Measurements from ENCODE around the gene TROAP.

GRCh38 chr12:49273726-49274395 lies 49.2 kb upstream of the TROAP start:
- no peak for TF ChIP-seq GATA2 (IDR thresholded peaks at IDR 0.05; ENCODE audit: low read depth, low read length)
- no peak for TF ChIP-seq GATA3 (IDR thresholded peaks at IDR 0.05; ENCODE audit: low read depth, low read length)
